GM12878 (cell line): Measurements from ENCODE around the gene SLC23A2.

ENCODE experiments used
- ATF2 ChIP-seq: IDR thresholded peaks from 2 replicates; pipeline ENCODE4 v1.6.1; 2012; ENCODE audit warnings: low read length, inconsistent platforms
- CTCF ChIP-seq, 3 experiments: IDR thresholded peaks in 2 of 3; conservative IDR thresholded peaks in 1 of 3; 2 replicates each; pipeline ENCODE4 v1.5.1; 2011; ENCODE audit warnings: low read depth in 3 of 3, low read length in 3 of 3, mild to moderate bottlenecking in 3 of 3, control low read depth in 2 of 3, moderate library complexity in 2 of 3, inconsistent platforms in 1 of 3, mixed read lengths in 1 of 3; ENCODE audit not compliant: control insufficient read depth in 2 of 3, insufficient read depth in 1 of 3; ENCODE audit errors: extremely low read depth in 1 of 3
- TCF12 ChIP-seq: IDR thresholded peaks from 2 replicates; pipeline ENCODE4 v1.6.1; 2011; ENCODE audit warnings: low read depth, mild to moderate bottlenecking, low read length
- ZBTB33 ChIP-seq: fragments of 450-650 bp; IDR thresholded peaks from 2 replicates; pipeline ENCODE4 v1.6.1; 2017; ENCODE audit warnings: mild to moderate bottlenecking

- TF ChIP-seq TCF12 (no peak), ZBTB33 (no peak), CTCF (IDR thresholded peaks at IDR 0.05 in 2 of 3, conservative IDR thresholded peaks at IDR 0.05 in 1 of 3; ENCODE audit: control insufficient read depth in 2 of 3, extremely low read depth in 1 of 3, insufficient read depth in 1 of 3, low read depth in 3 of 3, low read length in 3 of 3) (no peak), ATF2 (no peak)
Observed at GRCh38 chr20:4950437-4950836, 50.9 kb downstream of the SLC23A2 start.
